H1 (cell line): Measurements from ENCODE around the gene ARL5C. TPM values are rescaled to one million over a fixed set of nuclear protein-coding genes. Genes with fewer than 3 reads are reported as not detected.
A peak's percentile ranks its signal among the peaks of the same experiment; 100 is the strongest.

Source experiments
- CTCF ChIA-PET: fragments of 300-600 bp; sonication (Branson Sonifier 250); formaldehyde crosslinking; loops from one replicate; lab custom pipeline; 2021; ENCODE audit not compliant: partially characterized antibody; lab: Charles Lee
- POLR2A ChIA-PET: fragments of 300-600 bp; sonication (Branson Sonifier 250); formaldehyde crosslinking; loops from one replicate; lab custom pipeline; 2021; ENCODE audit warnings: inconsistent platforms; ENCODE audit not compliant: partially characterized antibody; lab: Charles Lee
- DNase-seq, 2 experiments: peaks; one replicate each; pipeline versions ENCODE4 v3.0.0 to v3.0.0-alpha.2; 2010 to 2022; ENCODE audit warnings: low spot score in 2 of 2, low read depth in 1 of 2, mixed read lengths in 1 of 2
- FAIRE-seq: peaks from 2 replicates; lab custom pipeline; 2011; peaks lifted over from hg19 to GRCh38; lab: Jason Lieb, UNC
- H2AFZ ChIP-seq: 2 replicates; pipeline ENCODE4 v1.8.1; 2012; ENCODE audit warnings: low read length, inconsistent platforms
- H2AK5ac ChIP-seq: 2 replicates; pipeline ENCODE4 v1.6.1; 2013; ENCODE audit warnings: low read depth, low read length
- H2BK120ac ChIP-seq: replicated peaks from 2 replicates; pipeline ENCODE3; 2013; ENCODE audit warnings: low read depth, low read length, inconsistent platforms
- H2BK12ac ChIP-seq: 2 replicates; pipeline ENCODE4 v1.6.1; 2013; ENCODE audit warnings: low read depth, low read length
- H2BK15ac ChIP-seq: 2 replicates; pipeline ENCODE4 v1.6.1; 2013; ENCODE audit warnings: low read length
- H2BK20ac ChIP-seq: 2 replicates; pipeline ENCODE4 v1.6.1; 2013; ENCODE audit warnings: low read length
- H2BK5ac ChIP-seq: 2 replicates; pipeline ENCODE4 v1.6.1; 2013; ENCODE audit warnings: low read depth, low read length
- H3K14ac ChIP-seq: 2 replicates; pipeline ENCODE4 v1.6.1; 2013; ENCODE audit warnings: inconsistent platforms; ENCODE audit not compliant: insufficient read length
- H3K18ac ChIP-seq: 2 replicates; pipeline ENCODE4 v1.6.1; 2013; ENCODE audit warnings: low read length; ENCODE audit errors: extremely low read depth
- H3K23ac ChIP-seq: 2 replicates; pipeline ENCODE4 v1.6.1; 2013; ENCODE audit warnings: inconsistent platforms; ENCODE audit not compliant: insufficient read length
- H3K23me2 ChIP-seq: 2 replicates; pipeline ENCODE4 v1.6.1; 2013; ENCODE audit warnings: low read depth, low read length
- H3K27ac ChIP-seq: 2 replicates; pipeline ENCODE4 v1.6.1; 2011; ENCODE audit warnings: low read depth, low read length, inconsistent platforms
- H3K27me3 ChIP-seq, 4 experiments: replicated peaks in 1 of 4; 1 replicate in 1 of 4; 2 replicates in 3 of 4; pipeline versions ENCODE4 v1.6.1 to v1.8.1; 2011 to 2013; ENCODE audit warnings: low read length in 3 of 4, mild to moderate bottlenecking in 3 of 4, inconsistent platforms in 2 of 4, mixed read lengths in 2 of 4, moderate library complexity in 1 of 4; ENCODE audit not compliant: control insufficient read depth in 3 of 4, insufficient read depth in 3 of 4; ENCODE audit errors: extremely low read depth in 1 of 4
- H3K36me3 ChIP-seq, 4 experiments: 2 replicates each; pipeline versions ENCODE4 v1.6.1 to v1.8.1; 2011 to 2013; ENCODE audit warnings: mild to moderate bottlenecking in 4 of 4, low read length in 3 of 4, moderate library complexity in 2 of 4, control low read depth in 1 of 4, inconsistent platforms in 1 of 4; ENCODE audit not compliant: insufficient read depth in 4 of 4, control insufficient read depth in 2 of 4
- H3K4ac ChIP-seq: replicated peaks from 2 replicates; pipeline ENCODE3; 2013; ENCODE audit warnings: low read length, low read depth, mixed read lengths, inconsistent platforms; ENCODE audit not compliant: insufficient read length
- H3K4me1 ChIP-seq, 4 experiments: replicated peaks in 1 of 4; 1 replicate in 1 of 4; 2 replicates in 3 of 4; pipeline versions ENCODE4 v1.6.1 to v1.8.1; 2011 to 2013; ENCODE audit warnings: low read length in 3 of 4, inconsistent platforms in 2 of 4, mixed read lengths in 1 of 4; ENCODE audit not compliant: insufficient read depth in 4 of 4, control insufficient read depth in 3 of 4
- H3K4me2 ChIP-seq, 2 experiments: 2 replicates each; pipeline versions ENCODE4 v1.6.1 to v1.8.1; 2011 to 2013; ENCODE audit warnings: low read depth in 2 of 2, low read length in 2 of 2, control low read depth in 1 of 2, inconsistent platforms in 1 of 2, mild to moderate bottlenecking in 1 of 2; ENCODE audit not compliant: insufficient read depth in 1 of 2
- H3K4me3 ChIP-seq, 4 experiments: fragments of 200-600, 300-600 bp in 1 of 4; sonication (generic), shearing (Covaris generic), sonication (Bioruptor Twin) in 1 of 4; 2 replicates each; pipeline versions ENCODE4 v1.5.1 to v1.8.1; 2011 to 2016; ENCODE audit warnings: low read length in 4 of 4, low read depth in 3 of 4, control low read depth in 2 of 4, inconsistent platforms in 2 of 4, mild to moderate bottlenecking in 2 of 4, mixed read lengths in 1 of 4, moderate library complexity in 1 of 4; ENCODE audit not compliant: insufficient read depth in 2 of 4; ENCODE audit errors: extremely low read depth in 1 of 4
- H3K56ac ChIP-seq: replicated peaks from 2 replicates; pipeline ENCODE3; 2013; ENCODE audit warnings: low read depth, mild to moderate bottlenecking, mixed read lengths, low read length, inconsistent platforms; ENCODE audit not compliant: insufficient read length
- H3K79me1 ChIP-seq: 2 replicates; pipeline ENCODE4 v1.6.1; 2013; ENCODE audit warnings: low read depth, low read length, control low read depth
- H3K79me2 ChIP-seq, 2 experiments: 2 replicates each; pipeline versions ENCODE4 v1.6.1 to v1.8.1; 2012 to 2013; ENCODE audit warnings: low read length in 2 of 2, mild to moderate bottlenecking in 2 of 2, inconsistent platforms in 1 of 2; ENCODE audit not compliant: insufficient read depth in 2 of 2, control insufficient read depth in 1 of 2
- H3K9ac ChIP-seq, 4 experiments: replicated peaks in 1 of 4; 1 replicate in 1 of 4; 2 replicates in 3 of 4; pipeline versions ENCODE4 v1.6.1 to v1.8.1; 2011 to 2013; ENCODE audit warnings: low read depth in 3 of 4, low read length in 3 of 4, control low read depth in 2 of 4, mild to moderate bottlenecking in 2 of 4, moderate library complexity in 2 of 4, inconsistent platforms in 1 of 4; ENCODE audit errors: extremely low read depth in 1 of 4
- H3K9me3 ChIP-seq, 2 experiments: 2 replicates each; pipeline versions ENCODE4 v1.6.1 to v1.8.1; 2012 to 2013; ENCODE audit warnings: mild to moderate bottlenecking in 2 of 2, moderate library complexity in 2 of 2, control low read depth in 1 of 2, inconsistent platforms in 1 of 2, low read depth in 1 of 2, low read length in 1 of 2, mixed read lengths in 1 of 2; ENCODE audit not compliant: insufficient read depth in 2 of 2
- H4K20me1 ChIP-seq, 2 experiments: replicated peaks in 1 of 2; 2 replicates each; pipeline versions ENCODE3 to v1.8.1; 2011 to 2013; ENCODE audit warnings: inconsistent platforms in 2 of 2, low read length in 2 of 2, mild to moderate bottlenecking in 1 of 2; ENCODE audit not compliant: insufficient read depth in 2 of 2, control insufficient read depth in 1 of 2
- H4K5ac ChIP-seq: 2 replicates; pipeline ENCODE4 v1.6.1; 2013; ENCODE audit warnings: low read length, low read depth, mixed read lengths, inconsistent platforms; ENCODE audit not compliant: insufficient read length
- H4K8ac ChIP-seq: 2 replicates; pipeline ENCODE4 v1.8.0; 2013; ENCODE audit warnings: mild to moderate bottlenecking, moderate library complexity, low read length, inconsistent platforms; ENCODE audit not compliant: insufficient read depth; ENCODE audit errors: extremely low read depth
- H4K91ac ChIP-seq: replicated peaks from 2 replicates; pipeline ENCODE3; 2013; ENCODE audit warnings: low read length, mixed read lengths, inconsistent platforms; ENCODE audit not compliant: insufficient read length
- BCL11A ChIP-seq, 2 experiments: IDR thresholded peaks; one replicate each; pipeline ENCODE4 v1.6.1; 2011; ENCODE audit warnings: low read depth in 2 of 2, low read length in 2 of 2, mild to moderate bottlenecking in 2 of 2
- BRCA1 ChIP-seq: IDR thresholded peaks from 2 replicates; pipeline ENCODE4 v1.6.1; 2012; ENCODE audit warnings: low read depth, low read length, improper control_type of control experiment
- EZH2 ChIP-seq: fragments of 200-600 bp; sonication (generic); IDR thresholded peaks from 2 replicates; pipeline ENCODE4 v1.7.1; 2012; ENCODE audit warnings: low read depth, mild to moderate bottlenecking, moderate library complexity, low read length, inconsistent platforms; ENCODE audit not compliant: severe bottlenecking
- KDM4A ChIP-seq: IDR thresholded peaks from one replicate; pipeline ENCODE4 v1.7.1; 2012; ENCODE audit warnings: low read depth, mild to moderate bottlenecking, moderate library complexity, low read length, inconsistent platforms; ENCODE audit not compliant: severe bottlenecking
- POLR2AphosphoS5 ChIP-seq: IDR thresholded peaks from 2 replicates; pipeline ENCODE4 v1.6.1; 2011; ENCODE audit warnings: low read depth, low read length
- SIN3A ChIP-seq, 2 experiments: IDR thresholded peaks in 1 of 2; conservative IDR thresholded peaks in 1 of 2; 2 replicates each; pipeline ENCODE4 v1.6.1; 2011 to 2012; ENCODE audit warnings: low read length in 2 of 2, improper control_type of control experiment in 1 of 2, low read depth in 1 of 2, mild to moderate bottlenecking in 1 of 2
- SUZ12 ChIP-seq: fragments of 200-600 bp; sonication (generic); IDR thresholded peaks from 2 replicates; pipeline ENCODE4 v1.6.1; 2012; ENCODE audit warnings: mild to moderate bottlenecking, inconsistent platforms, low read length, moderate library complexity, mixed read lengths
- ZNF274 ChIP-seq: IDR thresholded peaks from 2 replicates; pipeline ENCODE4 v1.7.0; 2012; ENCODE audit warnings: low read length, borderline replicate concordance; ENCODE audit errors: extremely low read depth
- WGBS, 2 experiments: shearing (Covaris generic) in 1 of 2; methylation state at CpG; one replicate each; pipeline versions ENCODE4 v1.1.6 to v1.1.7; 2013 to 2015; ENCODE audit warnings: low lambda C conversion rate in 2 of 2, mixed read lengths in 2 of 2, inconsistent platforms in 1 of 2, low coverage in 1 of 2, missing lambda C conversion rate in 1 of 2; ENCODE audit not compliant: insufficient replicate concordance in 2 of 2, insufficient coverage in 1 of 2, insufficient read length in 1 of 2; ENCODE audit errors: extremely low coverage in 1 of 2, missing lambda C conversion rate in 1 of 2; 5-methylcytosine and 5-hydroxymethylcytosine counted together
- polyA plus RNA-seq, 7 experiments: library from polyadenylated mRNA; depleted of rRNA in 3 of 7; stranded (reverse) in 5 of 7; unstranded in 2 of 7; fragments of >200 nt in 5 of 7; fragments of 200-250 nt in 2 of 7; gene quantifications; 1 replicate in 5 of 7; 2 replicates in 1 of 7; 4 replicates in 1 of 7; pipeline versions ENCODE4 v1.2.1 to v1.2.3, GENCODE V29; 2011 to 2013; ENCODE audit warnings: missing spikeins in 2 of 7, mixed read lengths in 2 of 7
- total RNA-seq: library from RNA; stranded (reverse); fragmentation: NEBNext Ultra II Directional; extraction: Animal tissue kit (Norgen Biotek cat#: 25700); gene quantifications from 2 replicates; pipeline ENCODE4 v1.2.1, GENCODE V29; 2021

ARL5C gene
- total and polyA plus RNA-seq, 2 of the 8 experiments (the other 6 are each of a cell fraction or from before 2014, with no cell fraction given): not detected

- 2% methylated on average over 43 of the region's 51 CpGs; no CpG with 5 or more reads in 1 of the 2 experiments for WGBS, 2 experiments
- FAIRE-seq: no peak
- no peak overlapping the region; a peak in 1 of 7 replicates for H3K9ac ChIP-seq
Observed at GRCh38 chr17:39165178-39165840, 652 bp downstream of the ARL5C start.

More at GRCh38 chr17:39165178-39165840, 652 bp downstream of the ARL5C start:
- H2BK5ac ChIP-seq: no peak overlapping the region
- peak overlapping the region; percentile 39 for H4K8ac ChIP-seq
- ChIA-PET POLR2A (interaction anchor here (0.7 to 3.9 kb wide), 9 partner anchors 9 to 194 kb away, joined by 3 to 35 read pairs (median 3); partner anchors contain the start of gene RPL19), CTCF (interaction anchor here (0.6 to 10.8 kb wide), 45 partner anchors 10 to 666 kb away, joined by 3 to 151 read pairs (median 4); partner anchors contain the start of genes LASP1NB, PLXDC1 and RPL19)
- H3K4me2 ChIP-seq: peak overlapping the region; percentile 95 to 96
- no peaks in the 10 kb centered on the region for H3K36me3 ChIP-seq
- H2BK120ac ChIP-seq: no peak overlapping the region
- no peak overlapping the region for H2BK20ac ChIP-seq
- no peaks in the 10 kb centered on the region for H3K79me1 ChIP-seq
- H4K5ac ChIP-seq: no peak overlapping the region
- no peaks in the 10 kb centered on the region for H3K9me3 ChIP-seq
- no peak overlapping the region for H3K56ac ChIP-seq
- H3K27me3 ChIP-seq: peaks cover 14 to 31% (median 25%) of the 10 kb centered on the region in 4 experiments
- H3K79me2 ChIP-seq: no peaks in the 10 kb centered on the region
- H3K4me1 ChIP-seq: peaks cover 0 to 8% (median 6%) of the 10 kb centered on the region in 4 experiments; a peak in 5 of 7 replicates
- H3K4me3 ChIP-seq: peak overlapping the region; percentile 58 to 84 (median 77)
- no peak overlapping the region for H3K14ac ChIP-seq
- H4K91ac ChIP-seq: no peak overlapping the region
- H2BK12ac ChIP-seq: no peak overlapping the region
- H3K27ac ChIP-seq: no peak overlapping the region
- H3K23ac ChIP-seq: no peak overlapping the region
- no peak overlapping the region for H3K4ac ChIP-seq
- TF ChIP-seq KDM4A (peak; percentile 79), ZNF274 (no peak), POLR2AphosphoS5 (no peak), SUZ12 (peak; percentile 71), EZH2 (peak; percentile 65), SIN3A (conservative IDR thresholded peaks at IDR 0.05 in 1 of 2, IDR thresholded peaks at IDR 0.05 in 1 of 2; ENCODE audit: low read depth in 1 of 2, low read length in 2 of 2) (peak in 1 of 2 experiments; percentile 51; a peak in 1 of 4 replicates), BCL11A (IDR thresholded peaks at IDR 0.05; ENCODE audit: low read depth in 2 of 2, low read length in 2 of 2) (no peak), BRCA1 (no peak)
- no peak overlapping the region for H2AK5ac ChIP-seq
- no peaks in the 10 kb centered on the region for H4K20me1 ChIP-seq
- H3K18ac ChIP-seq: peak overlapping the region; percentile 44; the same call in 1 of the 2 replicates
- DNase-seq: peak in 1 of 2 experiments; percentile 77
- H3K23me2 ChIP-seq: peaks cover 12% of the 10 kb centered on the region; the same call in 1 of the 2 replicates
- no peak overlapping the region for H2BK15ac ChIP-seq
- peak overlapping the region; percentile 96 for H2AFZ ChIP-seq
